ENCODE measurements around the gene WDTC1.

The WDTC1 gene

GRCh38 chr1:27335506-27336422 lies 101.3 kb downstream of the WDTC1 start:
- DNase-seq (ENCODE audit: low read depth), result no peak

DNA sequence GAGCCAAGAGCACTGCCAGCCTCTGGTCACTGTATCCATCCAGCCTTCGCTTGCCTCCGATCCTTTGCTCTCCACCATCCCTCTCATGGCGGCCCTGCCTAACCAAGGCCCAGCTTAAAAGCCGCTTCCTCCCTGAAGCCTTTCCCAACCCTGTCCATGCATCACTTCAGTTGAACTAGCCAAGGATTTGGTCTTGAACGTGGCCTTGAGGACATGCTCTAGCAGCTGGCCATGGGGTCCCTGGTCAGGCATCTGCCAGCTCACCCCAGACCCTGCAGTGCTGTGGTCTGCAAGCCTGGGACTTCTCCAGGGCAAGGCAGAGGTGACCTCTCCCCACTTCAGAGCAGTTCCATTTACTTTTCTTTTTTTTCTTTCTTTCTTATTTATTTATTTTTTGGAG lies 102.3 kb downstream of the WDTC1 start:
- no peak for DNase-seq (ENCODE audit: low read depth)

DNA sequence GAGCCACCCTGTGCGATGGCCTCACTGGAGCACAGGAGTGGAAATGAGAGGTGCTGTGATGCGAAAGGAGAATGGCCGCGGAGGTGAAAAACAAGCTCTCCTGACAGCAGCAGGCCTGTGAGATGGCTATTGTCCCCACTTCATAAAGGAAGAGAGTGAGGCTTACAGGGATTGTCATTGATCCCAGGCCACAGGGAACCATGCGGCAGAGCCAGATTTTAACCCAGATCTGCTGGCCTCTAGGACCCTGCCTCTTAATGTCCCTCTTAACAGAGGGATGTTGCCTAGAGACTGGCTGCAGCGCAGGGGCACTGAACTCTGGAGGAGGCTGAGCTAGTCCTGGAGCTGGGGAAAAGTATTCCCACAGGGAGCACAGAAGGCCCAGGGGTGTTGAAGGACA lies 104.3 kb downstream of the WDTC1 start:
- DNase-seq (ENCODE audit: low read depth), result no peak

- no peak for DNase-seq (ENCODE audit: low read depth)
Observed at GRCh38 chr1:27339213-27339612, 104.8 kb downstream of the WDTC1 start.

DNA sequence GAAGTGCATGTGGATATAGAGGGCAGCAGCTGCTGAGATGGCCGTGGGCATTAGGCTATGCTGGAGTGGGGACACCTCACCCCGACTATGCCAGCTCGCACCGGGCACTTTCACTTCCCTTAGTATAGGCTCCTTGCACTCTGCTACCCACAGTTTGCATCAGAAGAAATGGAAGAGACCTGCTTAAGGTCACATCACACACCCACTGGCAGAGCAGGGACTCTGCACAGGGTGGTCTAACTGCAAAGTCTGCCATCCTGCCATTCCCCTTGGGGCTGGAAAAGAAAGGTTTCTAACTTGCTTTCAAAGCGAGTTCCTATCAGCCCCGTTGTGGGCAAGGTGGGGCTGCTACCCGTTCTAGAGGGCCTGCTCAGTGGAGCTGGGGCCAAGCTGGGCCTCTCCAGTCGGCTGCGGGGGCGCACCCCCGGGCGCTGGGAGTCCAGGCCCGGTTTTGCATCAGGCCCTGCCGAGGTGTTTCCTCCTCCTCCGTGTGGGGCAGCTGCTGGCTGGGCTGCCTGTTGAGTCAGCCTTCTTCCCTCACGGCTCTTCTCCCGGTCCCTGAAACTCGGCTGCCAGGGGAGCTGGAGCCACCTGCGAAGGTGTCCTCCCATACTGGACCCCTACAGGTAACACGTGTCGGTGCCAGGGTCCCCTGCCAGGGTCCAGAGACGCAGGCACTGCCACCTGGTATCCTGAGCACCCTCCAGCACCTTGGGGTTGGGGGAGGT lies 107.3 kb downstream of the WDTC1 start, which contains the start of gene SYTL1:
Gene SYTL1, plus strand, starts transcription at position 498 of the 728 bp plus-strand sequence. CDS start 3,313 bp downstream, outside the sequence.
- DNase-seq (ENCODE audit: low read depth), result peak; percentile 54

DNA sequence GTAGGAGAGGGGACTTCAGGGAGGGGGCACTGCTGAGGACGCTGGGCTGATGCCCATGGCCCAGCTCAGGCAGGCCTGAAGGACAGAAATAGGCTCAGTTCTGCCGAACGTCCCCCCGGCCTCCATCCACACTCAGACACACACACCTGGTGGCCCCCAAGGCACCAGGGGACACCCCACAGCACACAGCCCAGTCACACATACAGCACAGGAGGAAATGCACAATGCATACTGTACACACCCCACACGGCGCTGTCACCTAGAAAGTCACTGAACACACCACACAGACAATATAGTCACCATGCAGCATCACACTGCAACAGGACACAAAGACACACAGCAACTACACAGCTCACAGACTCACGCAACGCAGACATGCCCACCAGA lies 108.0 kb downstream of the WDTC1 start:
- no peak for DNase-seq (ENCODE audit: low read depth)

GRCh38 chr1:27342778-27343638 lies 108.6 kb downstream of the WDTC1 start:
- DNase-seq (ENCODE audit: low read depth), result peak; percentile 65

DNA sequence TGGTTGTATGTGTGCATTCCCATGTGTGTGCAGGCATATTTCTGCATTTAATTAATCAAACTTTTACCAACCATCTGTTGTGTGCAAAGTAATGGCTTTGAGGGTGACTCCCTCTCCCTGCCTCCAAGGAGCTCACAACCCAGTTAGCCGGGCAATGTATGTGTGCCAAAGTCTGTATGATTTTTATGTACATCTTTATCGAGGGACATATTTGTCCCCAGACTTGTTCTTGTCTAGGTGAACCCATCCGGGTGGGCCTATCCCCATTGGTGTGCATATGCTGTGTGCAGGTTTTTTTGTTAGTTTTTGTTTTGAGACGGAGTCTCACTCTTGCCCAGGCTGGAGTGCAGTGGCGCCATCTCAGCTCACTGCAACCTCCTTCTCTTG lies 109.2 kb downstream of the WDTC1 start:
- DNase-seq (ENCODE audit: low read depth), result no peak

- no peak for DNase-seq (ENCODE audit: low read depth)
Observed at GRCh38 chr1:27345272-27345671, 110.8 kb downstream of the WDTC1 start.

- no peak for DNase-seq (ENCODE audit: low read depth)
Observed at GRCh38 chr1:27346357-27346756, 111.9 kb downstream of the WDTC1 start.

GRCh38 chr1:27346991-27347624 lies 112.7 kb downstream of the WDTC1 start:
- DNase-seq (ENCODE audit: low read depth), result no peak

DNA sequence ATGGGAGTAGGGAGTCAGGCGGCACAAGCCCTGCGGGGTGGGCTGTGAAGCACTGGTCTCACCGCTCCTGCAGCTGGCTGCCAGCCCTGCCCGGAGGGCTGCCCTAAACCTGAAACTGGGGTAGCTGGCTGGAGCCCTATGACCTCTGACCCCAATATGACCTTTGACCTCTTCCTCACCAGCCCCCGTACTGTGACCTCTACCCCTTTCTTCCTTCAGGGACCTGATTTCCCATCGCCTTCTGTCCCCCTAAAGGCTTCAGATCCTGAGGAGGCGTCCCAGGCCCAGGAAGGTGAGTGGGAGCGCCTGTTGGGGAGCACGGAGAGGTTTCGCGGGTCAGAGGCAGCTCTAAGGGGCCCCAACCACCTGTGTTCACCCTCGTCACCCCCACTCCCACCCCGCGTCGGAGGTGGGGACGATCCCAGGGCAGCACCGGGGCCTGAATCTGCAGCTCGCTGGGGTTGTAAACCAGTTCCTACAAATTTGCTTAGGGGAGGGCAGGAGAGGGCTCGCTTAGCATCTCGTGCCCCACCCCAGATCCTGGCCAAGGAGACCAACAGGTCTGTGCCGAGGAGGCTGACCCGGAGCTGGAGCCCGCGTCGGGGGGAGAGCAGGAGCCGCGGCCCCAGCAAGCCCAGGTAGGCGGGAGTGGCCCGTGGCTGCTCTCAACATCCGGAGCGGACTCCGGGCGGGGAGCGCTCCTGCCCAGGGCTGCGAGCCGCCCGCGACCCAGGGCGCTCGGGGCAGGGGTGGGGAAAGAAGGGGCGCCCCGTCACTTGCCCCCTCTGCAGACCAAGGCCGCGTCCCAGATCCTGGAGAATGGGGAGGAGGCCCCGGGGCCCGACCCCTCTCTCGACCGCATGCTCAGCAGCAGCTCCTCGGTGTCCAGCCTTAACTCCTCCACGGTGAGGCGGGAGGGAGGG lies 114.7 kb downstream of the WDTC1 start:
- DNase-seq (ENCODE audit: low read depth), result no peak

GRCh38 chr1:27349784-27350662 lies 115.6 kb downstream of the WDTC1 start:
- no peak for DNase-seq (ENCODE audit: low read depth)

DNA sequence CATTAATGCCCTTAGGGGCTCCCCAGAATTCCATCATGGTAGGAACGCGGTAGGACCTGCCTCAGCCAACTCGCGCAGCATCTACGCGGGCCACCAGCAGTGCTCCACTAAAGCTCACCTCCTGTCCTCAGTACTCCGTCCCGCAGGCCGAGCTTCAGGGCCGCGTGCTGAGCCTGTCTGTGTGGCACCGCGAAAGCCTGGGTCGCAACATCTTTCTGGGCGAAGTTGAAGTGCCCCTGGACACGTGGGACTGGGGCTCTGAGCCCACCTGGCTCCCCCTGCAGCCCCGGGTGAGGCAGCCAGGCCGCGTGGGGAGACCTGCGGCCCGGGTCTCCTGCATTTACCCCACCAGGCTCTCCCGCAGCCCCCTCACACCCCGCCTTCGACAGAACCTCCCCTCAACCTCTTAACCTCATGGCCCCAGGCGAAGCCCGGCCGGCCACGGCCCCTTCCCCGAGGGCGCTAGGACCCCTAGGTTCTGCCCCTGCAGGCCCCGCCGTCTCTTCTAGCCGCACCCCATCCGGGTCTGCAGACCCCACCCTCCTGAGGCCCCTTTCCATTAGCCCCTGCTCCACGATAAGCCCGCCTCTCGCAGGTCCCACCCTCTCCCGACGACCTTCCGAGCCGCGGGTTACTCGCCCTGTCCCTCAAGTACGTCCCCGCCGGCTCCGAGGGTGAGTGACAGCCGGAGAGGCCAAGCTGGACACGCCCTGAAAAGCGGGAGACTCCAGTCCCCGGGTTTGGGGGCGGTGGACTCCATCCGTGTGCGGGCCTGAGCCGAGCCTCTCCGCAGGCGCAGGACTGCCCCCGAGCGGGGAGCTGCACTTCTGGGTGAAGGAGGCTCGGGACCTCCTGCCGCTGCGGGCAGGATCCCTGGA lies 116.5 kb downstream of the WDTC1 start:
- no peak for DNase-seq (ENCODE audit: low read depth)

GRCh38 chr1:27351541-27352107 lies 117.2 kb downstream of the WDTC1 start:
- DNase-seq (ENCODE audit: low read depth), result no peak

GRCh38 chr1:27353166-27353565 lies 118.7 kb downstream of the WDTC1 start:
- DNase-seq (ENCODE audit: low read depth), result no peak

- DNase-seq (ENCODE audit: low read depth), result no peak
Observed at GRCh38 chr1:27353629-27354028, 119.2 kb downstream of the WDTC1 start.

DNA sequence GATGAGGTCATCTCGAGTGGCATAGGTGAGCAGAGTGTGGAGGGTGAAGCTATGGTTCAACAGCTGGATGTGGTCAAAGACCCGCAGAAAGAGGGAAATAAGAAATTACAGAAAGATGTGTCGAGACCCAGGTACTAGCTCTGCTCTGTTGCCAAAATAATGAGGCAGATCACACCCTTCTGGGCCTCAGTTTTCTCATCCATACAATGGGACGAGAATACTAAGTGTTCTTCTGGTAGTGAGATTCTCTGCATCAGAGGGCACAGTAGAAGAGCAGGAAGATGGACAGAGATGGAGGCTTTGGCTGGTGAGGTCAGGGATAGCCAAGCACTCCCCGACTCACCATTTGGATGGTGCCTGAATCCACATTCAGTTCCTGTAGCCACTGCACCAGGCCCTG lies 121.3 kb downstream of the WDTC1 start:
- DNase-seq (ENCODE audit: low read depth), result no peak

Measured in activated gamma-delta T cell treated with anti-CD3 and anti-CD28 coated beads, Interleukin-2, amount 50 U/mL, for 16 hours (primary cell).